Neural progenitor cell (in vitro differentiated cells): ENCODE data around the gene BAMBI.

ENCODE experiments used
- CTCF ChIP-seq: fragments of 200-600 bp; sonication (generic); IDR thresholded peaks from 2 replicates; pipeline ENCODE4 v1.5.1; 2017; ENCODE audit warnings: antibody characterized with exemption, mild to moderate bottlenecking
- EZH2 ChIP-seq: fragments of 200-600 bp; sonication (generic); IDR thresholded peaks from 2 replicates; pipeline ENCODE4 v1.6.1; 2017; ENCODE audit warnings: antibody characterized with exemption, mild to moderate bottlenecking, moderate library complexity

GRCh38 chr10:28728366-28728765 is 51.0 kb downstream of the BAMBI start:
- no peak for TF ChIP-seq CTCF
- no peak for TF ChIP-seq EZH2
